Iris pigment epithelial cell (primary cell): ENCODE measurements around the gene C12orf56.
A peak's percentile ranks its signal among the peaks of the same experiment; 100 is the strongest.
"Not testable (repeated sequence)": the region's sequence is repeated elsewhere in the genome, so short reads cannot be mapped to it uniquely, and the experiment has no call there.

ENCODE experiments used
- DNase-seq: peaks from one replicate; pipeline ENCODE4 v3.0.0-alpha.2; 2011; ENCODE audit warnings: low read depth

The C12orf56 gene

DNA sequence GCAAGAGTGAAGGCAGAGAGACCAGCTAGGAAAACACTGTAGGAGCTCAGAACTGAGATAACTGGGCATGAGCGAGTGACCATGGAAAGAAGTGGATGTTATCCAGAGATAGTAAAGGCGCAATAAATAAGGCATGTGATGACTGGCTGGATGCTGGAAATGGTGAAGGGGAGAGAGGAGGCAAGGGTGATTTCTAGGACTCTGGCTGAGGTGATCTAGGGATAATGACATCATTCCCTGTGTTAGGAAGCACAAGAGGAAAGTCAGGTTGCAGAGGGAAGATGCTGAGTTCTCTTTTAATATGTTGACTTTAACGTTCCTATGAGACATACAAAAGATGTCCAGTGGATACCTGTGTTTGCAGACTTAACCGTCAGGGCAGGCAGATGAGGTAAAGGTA, 78.7 kb downstream of the C12orf56 start:
- DNase-seq, result no peak

DNA sequence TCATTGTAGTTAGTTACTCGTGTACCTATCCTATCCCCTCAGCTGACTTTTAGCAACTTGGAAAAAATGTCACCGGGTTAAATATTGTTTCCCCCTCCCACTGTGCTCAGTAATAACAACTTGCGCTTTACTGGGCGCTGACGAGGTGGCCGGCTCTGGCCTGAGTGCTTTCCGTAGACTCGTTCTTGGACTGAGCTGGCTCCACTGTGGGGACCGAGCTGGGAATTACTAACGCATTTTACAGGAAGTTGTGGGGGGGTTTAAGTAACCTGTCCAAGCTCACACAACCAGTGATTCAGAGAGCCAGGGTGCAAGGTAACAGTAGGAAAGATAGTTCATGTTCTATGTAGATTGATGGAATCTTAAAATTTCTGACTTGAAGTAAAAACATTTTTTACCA, 86.0 kb downstream of the C12orf56 start:
- DNase-seq, result no peak

DNA sequence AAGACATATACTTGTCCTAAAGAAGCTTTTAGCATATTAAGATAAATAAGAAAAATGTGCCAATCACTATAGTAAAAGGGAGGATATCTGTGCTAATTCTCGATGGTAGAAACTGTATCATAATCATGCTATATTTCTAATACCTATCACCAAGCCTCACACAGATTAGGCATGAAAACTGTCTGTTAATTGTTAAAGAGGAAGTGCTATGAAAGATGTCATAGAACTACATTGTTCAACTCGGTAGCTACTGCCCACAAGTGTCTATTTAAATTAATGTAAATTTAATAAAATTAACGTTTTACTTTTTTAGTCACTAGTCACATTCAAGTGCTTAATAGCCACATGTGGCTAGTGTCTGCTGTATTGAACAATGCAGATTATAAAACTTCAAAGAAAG, 90.9 kb downstream of the C12orf56 start:
- no peak for DNase-seq

DNA sequence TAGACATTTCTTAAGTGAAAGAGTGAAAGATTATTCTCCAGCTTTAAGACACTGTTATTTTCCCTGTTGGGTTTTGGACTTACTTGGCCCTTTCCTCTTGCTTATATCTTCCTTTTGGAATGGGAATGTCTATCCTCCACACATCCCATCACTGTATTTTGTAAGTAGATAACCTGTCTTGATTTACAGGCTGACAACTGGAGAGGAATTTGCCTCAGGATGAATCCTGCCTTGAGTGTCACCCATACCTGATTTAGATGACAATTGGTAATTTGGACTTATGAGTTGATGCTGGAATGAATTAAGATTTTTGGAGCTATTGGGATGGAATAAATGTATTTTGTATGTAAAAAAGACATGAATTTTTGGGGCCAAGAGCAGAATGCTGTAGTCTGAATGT, 94.3 kb downstream of the C12orf56 start:
- DNase-seq, result no peak

DNA sequence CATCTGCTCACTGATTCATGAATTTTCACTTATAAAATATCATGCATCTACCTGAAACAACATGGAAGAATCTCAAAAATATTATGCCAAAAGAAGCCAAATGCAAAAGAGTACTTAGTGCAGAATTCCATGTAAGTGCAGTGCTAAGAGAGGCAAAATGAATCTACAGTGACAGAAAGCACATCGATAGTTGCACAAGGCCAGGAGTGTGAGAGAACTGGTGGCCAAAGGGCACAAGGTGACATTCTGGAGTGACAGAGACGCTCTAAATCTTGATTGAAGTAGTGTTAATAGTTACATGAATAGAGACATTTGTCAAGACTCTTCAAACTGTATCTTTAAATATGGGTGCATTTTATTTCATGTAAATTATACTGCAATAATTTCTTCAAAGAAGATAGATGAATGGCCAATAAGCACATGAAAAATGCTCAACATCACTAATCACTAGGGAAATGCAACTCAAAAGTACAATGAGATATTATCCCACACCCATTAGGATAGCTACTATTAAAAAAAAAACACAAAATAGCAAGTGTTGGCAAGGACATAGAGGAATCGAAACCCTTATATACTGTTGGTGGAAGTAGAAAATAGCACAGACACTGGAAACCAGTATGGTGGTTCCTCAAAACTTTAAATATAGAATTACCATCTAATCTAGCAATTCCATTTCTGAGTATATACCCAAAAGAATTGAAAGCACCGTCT, 96.7 kb downstream of the C12orf56 start:
- DNase-seq, result no peak

DNA sequence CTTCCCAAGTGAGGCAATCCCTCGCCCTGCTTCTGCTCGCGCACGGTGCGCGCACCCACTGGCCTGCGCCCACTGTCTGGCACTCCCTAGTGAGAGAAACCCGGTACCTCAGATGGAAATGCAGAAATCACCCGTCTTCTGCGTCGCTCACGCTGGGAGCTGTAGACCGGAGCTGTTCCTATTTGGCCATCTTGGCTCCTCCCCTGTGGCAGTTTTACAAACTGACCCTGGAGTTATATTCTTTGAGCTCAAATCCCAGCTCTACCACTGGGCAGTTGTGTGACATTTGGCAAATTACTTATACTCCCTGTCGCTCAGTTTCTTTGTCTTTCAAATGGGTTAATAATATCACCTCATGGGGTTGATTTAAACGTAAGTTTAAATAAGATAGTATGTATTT, 97.4 kb downstream of the C12orf56 start:
- DNase-seq, result not testable (repeated sequence)

DNA sequence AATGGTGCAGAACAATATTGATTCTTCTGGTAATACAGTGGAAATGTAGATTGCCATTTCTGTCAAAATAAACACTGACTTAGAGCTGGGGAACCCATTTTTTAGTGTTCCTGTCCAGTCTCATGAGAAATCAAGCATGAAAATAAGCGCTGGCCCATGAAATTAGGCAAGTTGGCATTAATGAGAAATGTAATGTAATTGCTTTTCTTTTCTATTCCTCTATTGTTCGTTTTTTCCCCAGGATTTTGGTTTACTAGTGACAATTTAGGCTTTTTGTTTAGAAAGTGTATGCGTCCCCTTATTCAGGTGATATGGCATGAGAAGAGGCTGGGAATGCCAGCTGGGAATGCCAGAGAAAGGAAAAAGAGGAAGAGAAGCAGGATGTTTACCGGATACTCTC, 104.0 kb downstream of the C12orf56 start:
- no peak for DNase-seq

DNA sequence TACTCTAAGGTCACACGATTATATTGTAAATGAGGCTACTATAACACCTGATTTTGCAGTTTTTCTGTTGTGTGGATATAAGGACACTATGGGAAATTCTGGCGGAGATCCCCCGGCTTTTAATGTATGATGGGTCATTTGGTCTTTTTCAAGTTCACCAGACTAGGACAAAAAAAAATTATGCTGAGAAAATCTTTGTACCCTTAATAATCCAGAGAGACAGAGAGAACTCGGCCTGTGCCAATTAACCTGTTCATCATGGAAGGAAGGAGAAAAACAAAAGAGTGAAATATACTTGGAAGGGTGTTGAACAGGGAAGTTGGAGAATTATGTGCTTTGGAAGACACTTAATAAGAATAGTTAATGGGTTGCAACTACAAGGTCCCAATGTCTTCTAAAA, 106.3 kb downstream of the C12orf56 start:
- DNase-seq, result no peak

DNA sequence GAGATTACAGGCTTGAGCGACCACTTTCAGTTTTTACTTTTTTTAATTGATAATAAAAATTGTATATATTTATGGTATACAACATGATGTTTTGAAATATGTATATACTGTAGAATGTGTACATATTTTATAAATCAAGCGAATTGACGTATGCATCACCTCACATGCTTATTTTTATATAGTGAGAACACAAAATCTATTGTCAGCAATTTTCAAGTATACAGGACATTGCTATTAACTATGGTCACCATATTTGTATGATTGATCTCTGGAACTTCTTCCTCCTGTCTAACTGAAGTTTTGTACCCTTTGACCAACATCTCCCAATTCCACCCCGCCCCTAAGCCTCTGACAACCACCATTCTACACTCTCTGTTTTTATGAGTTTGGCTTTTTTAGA, 112.1 kb downstream of the C12orf56 start:
- DNase-seq, result no peak

DNA sequence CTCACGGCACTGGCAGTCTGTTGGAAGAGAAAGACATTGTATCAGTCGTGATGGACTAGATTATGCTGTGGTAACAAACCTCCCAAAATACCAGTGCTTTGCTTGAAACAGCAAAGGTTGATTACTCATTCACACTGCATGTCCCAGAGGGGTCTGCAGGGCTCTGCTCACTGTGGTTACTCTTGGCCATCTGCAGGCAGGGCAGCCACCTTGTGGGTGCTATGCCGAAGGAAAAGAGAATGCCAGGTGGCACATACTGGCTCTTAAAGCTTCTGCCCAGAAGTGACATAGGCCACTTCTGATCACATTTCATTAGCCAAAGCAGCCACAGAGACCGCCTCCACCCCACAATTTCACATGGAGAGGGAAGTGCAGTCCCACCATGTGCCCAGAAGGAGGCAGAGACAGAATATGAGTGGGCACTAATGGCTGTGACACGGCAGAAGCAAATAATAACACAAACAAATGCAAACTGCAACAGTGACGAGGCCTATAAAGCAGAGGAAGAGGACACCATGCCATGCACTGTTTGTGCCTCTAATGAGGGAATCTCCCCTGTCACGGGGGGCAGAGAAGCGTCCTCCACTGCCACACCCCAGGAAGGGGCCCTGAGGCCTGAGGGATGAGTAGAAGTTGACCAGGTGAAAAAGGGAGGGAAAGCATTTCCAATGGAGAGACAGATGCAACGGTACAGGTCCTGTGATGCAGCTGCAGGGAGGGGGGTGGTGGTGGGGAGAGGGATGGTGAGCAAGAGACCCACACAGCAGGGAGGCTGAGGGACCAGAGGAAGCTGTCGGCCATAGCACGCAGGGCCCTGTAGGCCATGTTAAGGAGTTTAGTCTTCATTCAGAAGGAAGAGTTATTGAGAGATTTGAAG, 116.8 kb downstream of the C12orf56 start:
- DNase-seq, result peak; percentile 35

DNA sequence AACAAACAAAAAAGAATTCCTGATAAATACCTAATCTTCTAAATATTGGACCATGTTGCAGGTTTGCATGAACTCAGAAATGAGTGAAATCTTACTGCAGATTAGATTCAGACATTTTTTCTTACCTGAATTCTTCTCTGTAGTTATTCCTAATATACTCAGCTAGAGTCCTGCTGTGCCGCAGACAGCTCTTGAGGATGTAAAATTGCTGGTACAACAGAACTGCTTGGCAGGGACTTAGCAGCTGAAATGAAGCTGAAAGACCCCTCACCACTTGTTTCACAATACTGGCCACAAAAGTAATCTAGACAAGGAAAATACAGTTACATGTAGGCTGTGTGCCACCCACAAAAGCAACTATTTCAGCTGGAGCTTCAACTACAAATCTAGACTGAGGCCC, 120.1 kb downstream of the C12orf56 start:
- DNase-seq, result no peak

DNA sequence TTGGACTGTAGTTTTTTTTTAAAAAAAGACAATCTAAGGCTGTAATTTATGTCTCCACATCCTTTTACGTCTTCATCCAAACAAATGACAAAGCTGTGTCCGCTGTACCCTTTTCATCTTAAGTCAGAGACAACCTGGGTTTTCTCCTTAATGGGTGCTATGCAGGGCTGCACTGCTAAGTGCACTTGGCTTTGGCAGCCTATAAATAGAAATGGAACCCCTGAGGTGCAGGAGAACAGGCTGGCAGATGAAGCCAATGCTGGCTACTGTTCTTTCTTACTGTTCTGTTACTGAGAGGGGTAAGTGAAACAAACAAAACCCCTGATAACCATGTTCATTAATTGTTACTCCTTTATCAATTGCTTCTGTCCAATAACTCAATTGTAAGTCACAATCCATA, 121.4 kb downstream of the C12orf56 start:
- DNase-seq, result no peak

DNA sequence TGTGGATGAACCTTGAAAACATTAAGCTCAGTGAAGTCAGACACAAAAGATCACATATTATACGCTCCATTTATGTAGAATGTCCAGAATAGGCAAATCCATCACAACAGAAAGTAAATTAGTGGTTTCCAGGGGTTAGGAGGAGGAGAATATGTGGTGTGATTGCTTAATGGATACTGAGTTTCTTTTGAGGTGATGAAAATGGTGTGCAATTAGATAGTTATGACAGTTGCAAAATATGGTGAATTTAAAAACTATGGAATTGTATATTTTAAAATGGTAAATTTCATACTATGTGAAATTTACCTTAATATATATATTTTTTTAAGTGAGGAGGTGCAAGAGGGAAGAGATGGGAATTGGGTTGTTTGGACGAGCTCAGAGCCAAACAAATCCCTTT, 122.1 kb downstream of the C12orf56 start:
- no peak for DNase-seq

DNA sequence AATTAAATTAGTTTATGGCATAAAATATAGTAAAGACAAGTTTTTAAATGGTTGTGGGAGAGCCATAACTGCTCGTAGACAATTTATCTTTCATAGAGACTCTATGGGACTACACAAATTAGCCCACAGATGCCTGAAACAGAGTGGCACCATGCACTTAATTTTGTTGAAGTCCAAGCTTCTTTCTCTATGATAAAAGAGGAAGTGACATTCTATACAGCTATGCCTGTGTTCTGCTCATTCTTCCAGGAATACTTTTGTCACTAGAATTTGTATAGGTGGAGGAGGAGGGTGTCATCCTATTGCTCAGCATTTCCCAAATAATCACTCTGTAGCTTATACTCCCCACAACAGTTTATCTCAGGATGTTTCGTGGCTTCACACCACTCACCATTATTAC, 124.7 kb downstream of the C12orf56 start:
- no peak for DNase-seq

DNA sequence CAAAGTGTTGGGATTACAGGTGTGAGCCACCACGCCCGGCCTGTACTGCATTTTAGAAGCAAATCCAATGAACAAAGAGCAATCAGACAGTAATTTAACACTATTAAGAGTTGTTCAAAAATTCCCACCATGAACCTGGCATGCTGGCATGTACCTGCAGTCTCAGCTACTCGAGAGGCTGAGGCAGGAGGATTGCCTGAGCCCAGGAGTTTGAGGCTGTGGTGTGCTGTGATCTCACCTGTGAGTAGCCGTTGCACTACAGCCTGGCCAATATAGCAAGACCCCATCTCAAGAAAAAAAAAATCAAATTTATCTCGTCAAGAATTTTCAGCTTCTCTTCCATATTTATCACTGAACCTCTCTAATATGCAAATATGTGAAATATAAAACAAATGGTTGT, 128.7 kb downstream of the C12orf56 start:
- DNase-seq, result no peak

DNA sequence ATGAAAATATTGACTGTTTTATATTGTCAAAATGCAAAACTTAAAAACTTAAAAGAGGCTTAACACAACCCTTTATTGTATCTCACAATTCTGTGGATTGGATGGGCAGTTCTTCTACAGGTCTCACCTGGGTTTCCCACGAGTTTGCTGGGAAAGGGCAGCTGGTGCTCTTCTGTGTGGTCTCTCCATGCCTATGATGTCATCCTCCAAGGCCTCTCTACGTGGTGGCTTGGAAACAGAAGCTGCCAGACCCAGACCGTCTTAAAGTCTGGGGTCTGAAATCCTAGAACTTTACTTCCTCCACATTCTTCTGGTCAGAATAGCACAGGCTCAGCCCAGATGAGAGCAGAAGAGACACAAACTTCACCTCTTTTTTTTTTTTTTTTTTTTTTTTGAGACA, 132.0 kb downstream of the C12orf56 start:
- peak; percentile 25 for DNase-seq

DNA sequence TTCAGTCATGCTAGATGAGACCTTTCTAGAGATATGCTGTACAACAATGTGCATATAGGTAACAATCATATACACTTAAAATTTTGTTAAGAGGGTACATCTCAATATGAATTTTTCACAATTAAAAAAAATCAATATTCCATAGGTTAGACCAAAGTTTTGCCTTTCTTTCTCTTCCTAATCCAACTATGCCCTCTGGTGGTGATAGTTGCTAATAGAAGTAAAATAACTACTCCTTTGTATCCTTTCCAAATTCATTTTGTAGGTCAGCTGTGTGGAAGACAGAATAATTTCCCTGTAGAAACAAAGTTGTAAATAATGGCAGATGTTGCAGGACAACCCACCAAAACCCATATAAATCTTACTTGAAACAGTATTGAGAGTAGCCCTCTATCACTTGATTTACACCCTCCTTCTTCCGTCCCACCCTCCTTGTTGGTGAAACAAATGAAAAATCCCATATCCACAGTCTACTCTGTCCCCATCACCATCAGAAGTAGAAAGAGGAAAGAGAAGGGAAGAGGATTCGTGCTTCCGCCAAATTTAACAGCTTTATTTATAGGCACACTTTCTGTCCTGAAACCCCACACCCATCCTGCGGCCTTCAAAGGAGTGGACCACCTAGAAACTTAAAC, 134.3 kb downstream of the C12orf56 start:
- DNase-seq, result peak; percentile 58

DNA sequence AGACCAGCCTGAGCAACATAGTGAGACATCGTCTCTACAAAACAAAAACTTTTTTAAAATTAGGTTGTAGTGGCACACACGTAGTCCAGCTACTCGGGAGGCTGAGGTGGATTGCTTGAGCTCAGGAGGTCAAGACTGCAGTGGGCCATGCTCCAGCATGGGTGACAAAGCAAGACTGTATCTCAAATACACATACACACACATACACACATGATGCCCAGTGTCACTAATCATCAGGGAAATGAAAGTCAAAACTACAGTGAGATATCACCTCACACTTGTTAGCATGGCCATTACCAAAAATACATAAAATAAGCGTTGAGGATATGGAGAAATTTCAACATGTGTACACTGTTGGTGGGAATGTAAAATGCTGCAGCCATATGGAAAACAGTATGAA, 135.3 kb downstream of the C12orf56 start:
- no peak for DNase-seq

DNA sequence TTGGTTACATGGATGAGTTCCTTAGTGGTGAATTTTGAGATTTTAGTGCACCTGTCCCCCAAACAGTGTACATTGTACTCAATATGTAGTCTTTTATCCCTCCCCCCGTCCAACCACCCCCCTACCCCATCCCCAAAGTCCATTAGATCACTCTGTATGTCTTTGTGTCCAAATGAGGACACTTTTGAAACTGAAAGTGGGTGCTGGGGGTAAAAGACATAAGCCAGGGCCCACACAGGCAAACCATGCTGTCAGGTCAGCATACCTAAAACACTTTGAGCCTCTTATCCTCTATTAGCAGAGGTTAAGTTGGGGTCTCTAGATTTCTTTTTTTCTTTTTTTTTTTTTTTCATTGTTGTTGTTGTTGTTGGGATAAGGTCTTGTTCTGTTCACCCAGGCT, 137.2 kb downstream of the C12orf56 start:
- no peak for DNase-seq

DNA sequence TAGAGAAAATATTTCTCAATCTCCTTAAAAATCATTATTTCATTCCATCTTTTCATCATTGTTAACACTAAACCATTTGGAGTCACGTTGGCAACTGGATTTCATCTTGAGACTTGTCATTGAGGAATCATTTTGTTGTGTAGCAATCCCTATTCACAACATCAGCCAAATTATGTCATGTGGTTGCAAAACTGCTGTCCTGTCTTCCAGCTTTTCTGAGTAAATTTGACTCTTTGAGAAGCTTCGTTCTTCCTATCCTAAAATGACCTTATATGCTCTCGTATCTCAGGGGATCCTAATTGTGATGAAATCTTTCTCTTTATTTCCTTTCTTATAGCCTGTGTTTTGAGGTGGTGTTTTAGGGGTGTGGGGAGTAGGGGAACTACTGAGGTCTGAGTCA, 137.9 kb downstream of the C12orf56 start:
- DNase-seq, result peak; percentile 75

DNA sequence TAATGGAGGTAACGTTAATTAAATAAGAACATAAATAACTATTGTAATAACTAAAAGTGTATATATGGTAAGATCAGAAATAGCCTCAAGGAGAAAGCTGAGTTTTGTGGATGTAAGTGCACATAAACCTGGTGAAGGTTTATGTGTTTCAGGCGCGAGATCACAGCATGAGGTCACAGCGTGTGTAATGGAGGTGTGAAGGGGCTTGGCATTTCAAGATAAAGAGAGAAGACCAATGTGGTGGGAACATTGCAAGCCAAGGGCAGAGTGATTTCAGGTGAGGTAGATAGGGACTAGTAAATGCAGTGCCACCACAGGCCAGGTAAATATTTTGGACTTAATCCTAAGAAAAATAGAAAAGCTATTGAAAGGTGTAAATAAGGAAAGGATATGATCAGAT, 146.7 kb downstream of the C12orf56 start:
- no peak for DNase-seq

DNA sequence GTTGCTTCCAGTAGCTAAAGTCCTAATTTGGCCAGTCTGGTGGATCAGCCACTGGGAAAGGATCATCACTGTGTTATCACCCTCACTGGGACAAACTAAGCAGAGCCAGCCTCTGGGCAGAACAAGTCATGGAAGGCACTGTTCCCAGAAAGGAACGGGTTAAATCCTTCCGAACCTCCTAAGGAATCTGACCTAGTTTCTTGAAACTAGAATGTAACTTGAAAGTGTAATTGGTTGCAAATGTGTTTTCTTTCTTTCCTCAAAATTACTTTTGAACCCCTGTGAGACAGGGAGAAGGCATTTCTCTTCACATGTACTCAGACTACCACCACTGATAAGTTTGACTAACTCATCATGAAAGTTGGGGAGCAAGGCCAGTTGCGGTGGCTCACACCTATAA, 149.8 kb downstream of the C12orf56 start:
- no peak for DNase-seq

DNA sequence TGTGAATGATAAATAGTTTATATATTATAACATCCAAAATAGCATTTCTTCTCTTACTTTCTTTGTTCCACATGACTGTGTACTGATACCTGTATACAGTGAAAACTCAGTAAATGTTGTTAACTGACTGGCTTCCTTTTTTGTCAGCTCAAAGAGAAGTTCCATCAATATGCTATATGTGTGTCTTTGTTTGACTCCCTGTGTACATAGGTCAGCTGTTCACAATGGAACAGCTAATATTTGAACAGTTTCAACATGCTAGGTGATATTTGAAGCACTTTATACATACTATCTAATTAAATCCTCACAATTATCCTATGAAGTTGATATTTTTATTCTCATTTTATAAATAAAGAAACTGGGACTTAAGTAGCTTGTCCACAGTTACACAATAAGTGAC, 153.2 kb downstream of the C12orf56 start:
- DNase-seq, result no peak
